GM19035 (cell line): ENCODE data around the gene TRMT6.

Source experiments
- ATAC-seq: cut with Tn5 transposase; IDR thresholded peaks from one replicate; pipeline ENCODE4 v1.9.1; 2021; ENCODE audit not compliant: unreplicated experiment

TRMT6 gene

DNA sequence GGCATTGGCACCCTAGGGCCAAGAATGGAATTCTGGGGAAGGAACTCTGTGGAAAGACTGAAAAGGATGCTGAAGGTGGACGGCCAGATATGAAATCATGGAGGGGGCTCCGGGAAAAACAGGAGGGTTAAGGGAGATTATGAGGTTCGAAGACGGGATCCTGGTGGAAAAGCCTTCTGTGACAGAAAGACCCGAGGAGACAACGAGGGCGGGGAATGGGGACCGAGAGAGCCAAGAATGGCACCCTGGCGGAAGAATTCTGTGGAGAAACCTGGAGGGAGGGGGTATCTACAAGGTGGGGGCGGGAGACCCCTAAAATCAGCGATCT lies 426 bp downstream of the TRMT6 start:
- ATAC-seq = no peak

DNA sequence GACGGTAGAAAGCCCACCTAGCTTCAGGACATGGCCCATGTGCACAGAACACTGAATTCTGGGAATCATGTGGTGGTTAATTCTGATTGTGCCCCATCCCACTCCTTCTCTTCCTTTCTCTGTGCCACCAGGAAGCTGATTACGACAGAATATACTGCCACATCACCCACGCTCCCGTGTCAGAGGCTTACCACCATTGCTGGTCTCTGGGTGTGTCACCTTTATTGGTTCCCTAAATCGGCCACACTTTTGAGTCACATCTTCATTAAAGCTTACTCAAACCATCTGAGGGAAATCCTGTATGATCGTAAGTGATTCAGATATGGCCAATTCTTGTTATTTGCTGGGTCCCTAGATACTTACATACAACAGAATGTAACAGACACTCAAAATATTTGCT lies 3.1 kb downstream of the TRMT6 start:
- no peak for ATAC-seq

DNA sequence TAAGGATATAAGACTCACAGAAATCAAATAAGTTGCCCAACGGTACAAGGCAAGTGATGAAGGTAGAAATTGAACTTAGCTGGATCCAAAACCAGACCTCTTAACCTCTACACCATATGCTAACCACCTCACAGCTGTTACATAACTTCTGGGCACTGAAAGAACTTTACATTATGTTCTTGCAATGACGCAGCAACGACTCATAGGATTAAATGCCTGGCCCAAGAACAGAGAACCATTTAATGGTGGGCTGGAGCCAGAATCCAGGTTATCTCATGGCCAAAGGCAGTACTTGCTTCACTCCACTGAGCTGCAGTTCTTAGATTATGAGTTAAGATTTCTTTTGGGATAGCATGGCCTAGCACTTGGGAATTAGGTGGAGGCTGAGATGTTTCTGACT lies 4.4 kb downstream of the TRMT6 start:
- ATAC-seq = no peak

DNA sequence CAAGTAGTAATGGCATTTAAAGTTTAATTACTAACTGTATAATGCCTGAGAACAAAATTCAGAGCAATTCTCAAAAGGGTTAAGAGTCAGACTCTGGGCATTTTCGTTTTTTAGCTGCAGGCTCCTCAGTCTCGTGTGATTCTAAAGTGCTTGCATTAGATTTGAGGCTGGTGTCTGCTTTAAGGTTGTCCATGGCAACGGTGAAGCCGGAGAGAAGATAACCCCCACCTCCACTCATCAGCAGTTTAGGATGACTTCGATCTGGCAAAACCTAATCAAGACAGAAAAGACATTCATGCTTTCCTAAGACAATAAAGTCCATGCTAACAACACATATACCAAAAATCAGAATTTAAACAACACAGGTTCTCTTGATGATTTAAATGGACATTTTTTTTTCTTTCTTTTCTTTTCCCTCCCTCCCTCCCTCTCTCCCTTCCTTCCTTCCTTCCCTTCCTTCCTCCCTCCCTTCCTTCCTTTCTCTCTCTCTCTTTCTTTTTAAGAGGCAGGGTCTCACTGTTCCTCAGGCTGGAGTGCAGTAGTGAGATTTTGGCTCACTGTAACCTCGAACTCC lies 11.8 kb downstream of the TRMT6 start:
- ATAC-seq = no peak

DNA sequence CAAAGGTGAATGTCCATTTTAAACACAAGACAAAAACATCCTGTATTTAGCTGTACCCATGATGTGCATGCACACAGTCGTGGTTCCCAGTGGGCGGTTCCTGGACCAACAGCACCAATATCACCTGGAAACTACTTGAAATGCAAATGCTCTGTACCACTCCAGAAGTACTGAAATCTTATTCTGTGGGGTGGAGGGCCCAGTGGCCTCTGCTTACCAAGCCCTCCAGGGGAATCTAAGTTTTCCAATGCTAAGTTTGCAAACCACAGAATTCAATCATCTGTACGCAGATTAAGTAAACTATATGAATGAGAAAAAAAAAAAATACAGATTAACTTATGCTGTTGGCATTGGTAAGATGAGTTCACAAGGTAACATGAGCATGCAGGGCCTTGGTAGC lies 14.1 kb downstream of the TRMT6 start:
- no peak for ATAC-seq

DNA sequence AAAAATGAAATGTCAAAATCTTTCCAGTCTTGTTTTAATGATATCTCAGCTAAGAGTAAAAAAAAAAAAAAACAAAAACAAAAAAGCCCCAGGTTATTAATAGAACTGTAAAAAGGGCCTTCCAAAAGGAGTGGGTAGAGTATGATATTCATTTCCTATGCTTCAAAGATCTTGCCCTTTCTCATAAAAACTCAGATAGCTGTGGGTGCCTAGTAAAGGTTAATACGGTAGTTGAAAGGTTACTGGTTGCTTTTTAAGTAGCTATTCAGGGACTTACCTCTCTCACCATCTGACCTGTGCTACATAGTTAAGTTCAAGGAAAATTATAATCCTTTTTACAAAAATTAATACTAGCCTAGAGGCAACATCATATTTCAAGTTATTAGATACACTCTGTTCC lies 14.9 kb downstream of the TRMT6 start:
- no peak for ATAC-seq

DNA sequence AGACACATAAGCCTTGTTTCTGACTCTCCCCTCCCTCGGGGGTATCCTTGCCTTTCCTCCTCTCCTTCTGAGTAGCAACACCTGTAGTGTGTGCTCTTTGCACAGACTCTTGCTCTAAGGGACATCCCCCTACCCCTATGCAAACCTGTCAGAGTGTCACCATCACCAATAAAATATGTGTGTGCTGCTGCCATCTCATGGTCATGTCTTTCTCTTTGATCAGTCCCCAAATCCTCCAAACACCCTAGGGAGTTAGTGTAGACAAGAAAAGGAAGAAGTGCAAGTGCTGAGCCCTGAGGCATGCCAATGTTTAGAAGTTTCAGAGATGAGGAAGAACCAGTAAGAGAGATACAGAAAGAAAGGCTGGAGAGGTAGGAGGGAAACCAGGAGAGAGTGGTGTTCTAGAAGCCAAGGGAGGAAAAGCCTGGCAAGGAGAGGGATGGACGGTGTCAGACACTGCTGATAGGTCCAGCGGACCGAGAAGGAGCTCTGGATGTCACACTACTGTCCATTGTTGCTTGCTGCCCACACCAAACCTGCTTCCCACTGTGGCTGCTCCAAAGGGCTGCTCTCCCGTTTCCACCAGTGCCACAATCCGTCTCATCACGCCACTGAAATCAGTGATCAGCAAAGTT lies 16.4 kb downstream of the TRMT6 start:
- no peak for ATAC-seq

DNA sequence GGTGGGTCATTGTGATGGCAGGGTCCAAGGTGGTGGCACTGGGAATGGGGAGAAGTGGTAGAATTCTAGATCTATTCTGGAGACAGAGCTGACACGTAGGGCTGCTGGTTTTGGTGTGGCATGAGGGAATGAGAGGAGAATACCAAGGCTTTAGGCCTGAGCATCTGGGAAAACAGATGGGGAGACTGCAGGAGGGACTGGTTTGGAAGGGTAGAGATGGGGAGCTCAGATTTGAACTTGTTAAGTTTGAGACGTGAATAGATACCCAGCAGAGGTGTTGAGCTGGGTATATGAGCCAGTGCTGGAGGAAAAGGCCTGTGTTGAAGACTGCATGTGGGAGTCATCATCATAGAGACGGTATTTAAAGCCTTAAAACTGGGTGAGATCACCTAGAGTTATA lies 17.5 kb downstream of the TRMT6 start:
- ATAC-seq = no peak

DNA sequence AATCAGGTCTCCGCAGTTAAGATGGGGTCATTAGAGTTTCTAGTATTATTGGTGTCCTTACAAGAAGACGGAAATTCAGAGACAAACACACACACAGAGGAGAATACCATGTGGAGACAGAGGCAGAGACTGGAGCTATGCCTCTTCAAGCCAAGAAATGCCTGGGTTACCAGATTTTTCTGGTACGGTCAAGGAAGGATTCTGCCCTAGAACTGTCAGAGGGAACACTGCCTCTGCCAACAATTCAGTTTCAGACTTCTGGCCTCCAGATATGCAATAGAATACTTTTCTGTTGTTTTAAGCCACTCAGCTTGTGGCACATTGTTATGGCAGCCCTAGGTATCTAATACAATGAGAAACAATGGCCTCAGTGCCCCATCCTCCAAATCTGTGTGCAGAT lies 18.9 kb downstream of the TRMT6 start:
- no peak for ATAC-seq

DNA sequence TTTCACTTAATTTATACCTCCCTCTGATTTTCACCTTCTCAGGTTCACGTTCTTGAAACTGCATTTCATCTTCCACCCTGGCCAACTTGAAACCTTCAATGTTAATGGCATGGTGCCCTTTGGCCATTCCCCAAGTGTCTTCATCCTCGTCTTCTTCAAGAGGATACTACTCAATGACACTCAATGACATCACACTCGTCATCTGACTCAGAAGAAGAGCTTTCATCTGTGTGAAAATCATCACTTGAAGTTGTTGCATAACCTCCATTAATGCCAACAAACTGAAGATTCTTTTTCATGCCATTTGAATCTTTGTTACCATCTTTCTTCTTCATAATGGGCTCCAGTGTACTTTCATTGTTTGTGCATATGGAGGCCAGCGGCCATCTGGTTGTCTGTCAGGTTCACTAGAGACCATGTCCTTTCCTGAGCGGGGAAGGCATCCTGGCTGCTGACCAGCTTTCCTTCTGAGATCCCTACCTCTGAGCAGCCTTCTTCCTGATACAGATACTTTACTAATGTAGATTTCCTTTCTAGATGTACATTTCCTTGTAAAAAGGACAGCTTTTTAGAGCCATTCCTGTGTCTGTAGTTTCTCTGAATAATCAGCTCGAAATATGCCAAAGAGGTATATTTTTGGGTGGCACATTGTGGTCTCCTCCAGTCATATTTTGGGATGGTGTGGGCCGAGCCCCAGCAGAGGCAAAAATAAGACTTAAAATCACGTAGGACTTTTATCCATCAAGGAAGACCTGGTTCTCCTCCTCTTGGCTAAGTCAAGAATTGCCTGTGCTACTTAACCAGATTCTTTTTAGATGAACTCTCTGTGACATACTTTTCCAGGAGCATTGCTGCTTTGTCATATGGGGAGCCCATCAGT lies 21.3 kb downstream of the TRMT6 start:
- ATAC-seq = no peak

DNA sequence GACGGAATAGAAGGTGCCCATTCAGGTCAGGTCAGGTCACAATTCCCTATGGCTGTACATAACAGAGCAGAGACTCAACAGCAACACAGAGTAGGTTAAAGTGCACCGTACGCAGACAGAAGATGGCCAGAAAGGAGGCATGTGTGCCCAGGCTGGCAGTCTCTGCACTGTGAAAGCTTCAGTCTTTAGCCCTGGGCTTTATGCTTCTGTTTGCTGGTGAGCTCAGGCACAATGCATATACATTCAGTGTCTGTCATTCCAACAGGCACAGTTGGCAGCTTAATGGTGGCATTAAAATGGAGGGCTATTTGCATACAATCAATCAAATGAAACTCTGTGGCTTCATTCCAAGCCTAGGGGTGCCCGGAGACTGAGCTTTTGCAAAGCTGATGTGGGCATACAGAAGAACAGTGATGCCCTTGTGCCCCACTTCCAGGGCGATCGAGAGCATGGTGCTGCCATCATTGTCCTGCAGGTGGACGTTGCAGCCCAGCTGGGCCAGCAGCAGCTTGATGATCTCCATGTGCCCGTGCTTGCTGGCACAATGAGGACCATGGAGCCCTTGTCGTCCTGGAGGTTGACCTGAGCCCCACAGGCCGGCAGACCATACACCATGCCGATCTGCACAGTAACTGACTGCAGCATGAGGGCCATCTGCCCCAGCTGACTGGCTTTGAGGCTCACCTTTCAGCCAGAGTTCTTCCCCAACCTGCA lies 22.4 kb downstream of the TRMT6 start:
- no peak for ATAC-seq

DNA sequence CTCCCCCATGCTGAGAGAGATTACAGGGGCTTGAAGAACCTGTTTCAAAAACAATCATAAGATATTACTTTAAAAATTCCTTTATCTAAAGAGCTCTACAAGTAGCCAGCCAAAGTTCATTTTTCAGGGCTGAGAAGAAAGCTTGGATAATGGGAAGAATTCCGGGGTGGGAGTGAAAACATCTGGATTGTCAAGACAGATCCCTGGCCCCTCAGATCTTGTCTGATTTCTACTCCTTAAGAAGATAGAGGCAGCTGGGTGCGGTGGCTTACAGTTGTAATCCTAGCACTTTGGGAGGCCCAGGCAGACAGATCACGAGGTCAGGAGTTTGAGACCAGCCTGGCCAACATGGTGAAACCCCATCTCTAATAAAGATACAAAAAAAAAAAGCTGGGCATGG lies 24.8 kb downstream of the TRMT6 start:
- ATAC-seq = no peak

DNA sequence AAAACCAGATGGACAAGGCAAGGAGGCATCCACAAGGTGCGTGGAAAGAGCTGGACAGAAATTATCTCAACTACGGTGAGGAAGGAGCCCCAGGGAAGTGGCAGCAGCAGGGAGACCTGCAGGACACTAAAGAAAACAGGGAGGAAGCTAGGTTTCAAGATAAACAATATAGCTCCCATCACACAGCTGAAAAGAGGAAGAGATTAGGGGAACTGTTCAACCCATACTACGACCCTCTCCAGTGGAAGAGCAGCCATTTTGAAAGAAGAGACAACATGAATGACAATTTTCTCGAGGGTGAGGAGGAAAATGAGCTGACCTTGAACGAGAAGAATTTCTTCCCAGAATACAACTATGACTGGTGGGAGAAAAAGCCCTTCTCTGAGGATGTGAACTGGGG lies 26.8 kb downstream of the TRMT6 start:
- no peak for ATAC-seq

DNA sequence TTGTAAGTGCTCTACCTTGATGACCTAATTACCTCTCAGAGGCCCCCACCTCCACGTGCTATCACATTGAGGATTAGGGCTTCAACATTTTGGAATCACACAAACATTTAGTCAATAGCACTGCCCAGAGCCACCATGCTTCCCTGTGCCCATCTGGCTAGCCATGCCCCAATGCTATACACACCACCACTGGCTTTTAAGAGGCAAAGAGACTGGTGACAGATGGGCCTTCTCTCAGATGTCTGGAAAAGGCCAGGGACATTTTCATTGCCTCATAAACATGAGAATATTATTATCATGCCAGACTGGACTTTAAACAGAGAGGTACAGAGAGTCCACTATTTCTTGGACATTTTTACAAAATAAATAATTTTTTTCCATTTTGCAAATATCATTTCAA lies 29.8 kb downstream of the TRMT6 start:
- ATAC-seq = no peak

DNA sequence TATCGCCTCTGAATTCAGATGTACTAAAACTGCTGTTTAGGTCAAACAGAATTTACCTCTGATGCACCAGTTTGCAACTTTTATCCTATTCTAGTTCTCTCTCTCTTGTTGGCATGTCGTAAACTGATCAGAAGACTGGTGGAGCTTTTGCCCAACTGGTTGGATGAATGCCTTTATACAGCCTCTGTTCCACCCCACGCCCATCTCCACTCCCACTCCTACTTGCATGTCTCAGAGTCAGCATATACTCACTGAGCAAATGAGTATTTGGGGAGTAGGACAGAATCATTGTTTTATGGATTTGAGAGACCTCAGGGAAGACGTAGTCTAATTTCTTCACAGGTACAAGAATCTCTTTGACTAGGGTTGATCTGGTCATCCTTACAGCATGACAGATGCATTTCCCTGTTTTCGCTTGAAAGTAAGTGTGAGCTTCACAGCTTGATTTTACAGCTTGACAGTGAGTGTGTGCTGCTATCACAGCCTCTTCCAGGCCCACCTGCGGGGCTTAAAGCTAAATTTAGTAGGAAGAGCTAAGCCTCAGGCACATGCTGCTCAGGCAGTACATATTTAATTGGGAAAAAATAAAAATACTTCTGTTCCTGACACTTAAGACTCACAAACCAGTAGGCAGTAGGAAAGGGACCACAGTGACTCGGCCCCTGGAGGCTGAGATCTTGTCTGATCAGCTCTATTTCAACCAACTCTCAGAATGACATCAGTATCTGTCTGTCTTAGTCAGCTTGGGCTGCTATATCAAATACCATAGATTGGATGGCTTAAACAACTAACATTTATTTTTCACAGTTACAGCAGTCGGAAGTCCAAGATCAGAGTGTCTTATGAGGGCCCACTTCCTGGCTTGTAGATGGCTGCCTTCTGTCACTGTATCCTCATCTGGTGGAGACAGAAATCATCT lies 30.4 kb downstream of the TRMT6 start:
- no peak for ATAC-seq

DNA sequence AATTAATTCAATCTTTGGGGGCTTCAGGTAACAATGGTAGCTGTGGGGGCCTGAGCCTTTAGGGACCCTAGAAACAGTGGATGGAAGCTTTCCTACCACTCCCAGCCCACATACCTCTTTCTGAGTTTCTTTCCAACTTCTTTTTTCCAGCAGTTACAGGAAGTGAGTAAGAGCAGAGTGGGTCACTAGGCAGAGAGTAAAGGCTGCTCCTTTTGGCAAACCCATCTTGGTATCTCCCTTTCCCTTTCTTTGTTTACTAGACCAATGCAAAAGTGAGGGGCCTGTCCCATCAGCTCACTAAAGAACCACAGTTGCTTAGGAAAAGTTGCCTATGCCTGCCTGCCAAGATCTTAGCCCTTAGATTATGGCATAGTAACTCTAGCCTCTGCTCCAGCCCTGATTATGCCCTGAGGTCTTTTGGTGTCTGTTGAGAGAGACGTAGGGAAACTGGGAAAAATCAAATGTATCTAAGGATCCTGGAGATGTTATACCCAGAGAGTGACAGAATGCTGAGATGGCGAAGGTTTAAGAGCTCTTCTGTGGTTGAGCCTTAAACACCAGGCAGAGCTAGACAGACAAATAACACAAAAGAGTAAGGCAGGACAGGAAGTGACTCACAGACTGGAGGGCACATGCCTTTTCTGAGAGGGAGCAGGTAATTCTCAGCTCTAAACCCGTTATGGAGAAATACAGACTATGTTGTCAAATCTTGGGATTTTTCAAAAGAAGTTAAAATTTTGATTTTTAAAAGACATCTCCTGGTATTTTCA lies 31.3 kb downstream of the TRMT6 start:
- ATAC-seq = no peak

DNA sequence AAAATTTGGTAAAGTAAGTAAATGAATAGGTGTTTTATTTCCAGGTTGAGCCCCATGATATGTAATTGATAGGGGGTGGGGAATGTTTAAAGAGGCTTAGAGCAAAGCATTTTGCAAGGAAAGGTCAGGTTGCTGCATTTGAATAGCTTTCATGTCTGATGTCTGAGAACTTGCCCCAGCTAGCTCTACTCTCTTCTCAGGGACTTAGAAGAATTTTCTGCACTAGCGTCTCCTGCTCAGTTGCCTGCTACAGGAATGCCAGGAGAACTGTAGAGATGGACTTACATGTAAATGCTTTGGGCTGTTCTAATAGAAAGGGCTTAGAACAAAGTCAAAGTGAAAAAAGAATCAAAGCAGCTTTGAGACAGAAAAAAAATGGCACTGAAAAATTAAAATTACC lies 35.5 kb downstream of the TRMT6 start:
- no peak for ATAC-seq

DNA sequence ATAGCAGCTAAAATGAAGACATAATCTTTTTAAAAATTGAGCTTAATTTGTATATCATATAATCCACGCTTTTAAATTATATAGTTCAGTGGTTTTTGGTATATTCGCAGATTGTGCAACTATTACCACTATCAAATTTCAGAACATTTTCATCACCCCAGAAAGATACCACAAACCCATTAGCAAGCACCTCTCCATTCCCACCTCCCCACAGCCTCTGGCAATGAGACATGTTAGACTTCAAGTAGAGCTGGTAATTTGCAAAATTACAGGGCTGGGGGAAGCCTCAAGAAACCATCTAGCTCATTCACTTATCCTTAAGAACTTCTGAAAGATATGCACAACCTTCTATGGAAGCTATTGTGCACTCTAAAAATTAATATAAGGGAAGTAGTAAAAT lies 37.2 kb downstream of the TRMT6 start:
- no peak for ATAC-seq

DNA sequence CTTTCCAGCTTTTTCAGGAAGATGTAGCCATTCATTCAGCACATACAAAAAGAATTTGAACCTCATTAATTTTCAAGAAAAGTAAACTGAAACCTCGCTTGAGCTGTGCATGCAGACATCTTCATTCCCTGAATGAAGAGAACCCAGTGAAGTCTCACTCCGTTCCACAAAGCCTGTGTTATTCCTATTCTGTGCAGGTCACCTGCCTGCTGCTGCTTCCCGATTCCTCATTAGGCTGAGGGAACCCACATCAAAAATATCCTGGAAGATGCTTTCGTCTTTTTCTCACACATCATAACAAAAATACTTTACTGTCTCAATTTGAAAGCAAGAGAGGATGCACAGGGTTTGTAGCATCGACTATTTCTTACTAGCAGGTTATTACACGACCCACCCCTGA lies 40.1 kb downstream of the TRMT6 start:
- no peak for ATAC-seq

DNA sequence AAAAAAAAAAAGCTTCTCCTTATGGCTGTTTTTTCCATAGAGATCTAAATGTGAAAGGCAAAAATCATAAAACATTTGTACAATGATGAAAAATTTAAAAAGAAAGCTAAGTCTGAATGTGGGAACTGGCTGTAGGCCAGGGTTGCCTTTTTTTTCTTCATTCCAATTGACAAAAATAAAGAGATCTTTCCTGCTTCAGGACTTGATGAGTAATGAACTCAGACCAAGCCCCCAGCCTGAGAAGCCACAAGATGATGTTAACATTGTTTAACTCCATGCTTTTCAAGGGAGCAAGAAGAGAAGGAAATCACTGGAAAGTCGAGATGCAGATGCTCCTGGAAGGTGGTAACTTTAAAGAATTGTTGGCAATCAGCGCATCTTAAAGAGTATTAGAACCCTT lies 41.4 kb downstream of the TRMT6 start:
- no peak for ATAC-seq
